Activated T-cell treated with anti-CD3 and anti-CD28 coated beads, Interleukin-2, amount 50 U/mL, for 72 hours (primary cell): ENCODE data around the gene BATF. TPM values are rescaled to one million over a fixed set of nuclear protein-coding genes. Genes with fewer than 3 reads are reported as not detected.

ENCODE experiments used
- ATAC-seq, 2 donors: fragments of 150-1000 bp; cut with Tn5 transposase; replicated peaks in 1 of 2; 2 replicates each; pipeline ENCODE4 v1.10.0; 2021; ENCODE audit warnings: moderate library complexity in 2 of 2, mild to moderate bottlenecking in 1 of 2
- DNase-seq, 2 donors: peaks; one replicate each; pipeline ENCODE4 v3.0.0; 2021 to 2022; ENCODE audit warnings: mixed read lengths in 1 of 2
- H3K27ac Mint-ChIP-seq: one replicate; pipeline ENCODE4 v1.8.0; 2022; ENCODE audit warnings: mild to moderate bottlenecking, moderate library complexity, mixed read lengths
- H3K27me3 Mint-ChIP-seq: one replicate; pipeline ENCODE4 v1.8.0; 2022; ENCODE audit warnings: low read depth, mixed read lengths
- H3K36me3 Mint-ChIP-seq, 2 donors: one replicate each; pipeline ENCODE4 v1.8.0; 2022; ENCODE audit warnings: mixed read lengths in 2 of 2, mild to moderate bottlenecking in 1 of 2; ENCODE audit not compliant: insufficient read depth in 2 of 2
- H3K4me1 Mint-ChIP-seq: one replicate; pipeline ENCODE4 v1.8.0; 2022; ENCODE audit warnings: low read depth, mixed read lengths
- H3K4me3 Mint-ChIP-seq, 2 donors: one replicate each; pipeline ENCODE4 v1.8.0; 2022; ENCODE audit warnings: mild to moderate bottlenecking in 2 of 2, mixed read lengths in 2 of 2, moderate library complexity in 2 of 2
- H3K9me3 Mint-ChIP-seq, 2 donors: one replicate each; pipeline ENCODE4 v1.8.0; 2022; ENCODE audit warnings: mixed read lengths in 2 of 2
- total RNA-seq, 2 donors: library from RNA; stranded (reverse); gene quantifications; one replicate each; pipeline ENCODE4 v1.2.3, GENCODE V29; 2022

Gene BATF
- total RNA-seq, 2 donors from 2014 or later = 171 to 185 TPM

GRCh38 chr14:75492832-75493591, 29.3 kb upstream of the BATF start:
- Mint-ChIP-seq H3K27ac (peak overlapping the region; percentile 55), H3K9me3 (peaks cover 0 to 7% of the 10 kb centered on the region in 2 donors), H3K27me3 (no peaks in the 10 kb centered on the region), H3K4me1 (peaks cover 89% of the 10 kb centered on the region), H3K36me3 (peaks cover 2% of the 10 kb centered on the region in 2 donors), H3K4me3 (peak overlapping the region; percentile 53 to 58)
- no peak for DNase-seq
- ATAC-seq = no peak

DNA sequence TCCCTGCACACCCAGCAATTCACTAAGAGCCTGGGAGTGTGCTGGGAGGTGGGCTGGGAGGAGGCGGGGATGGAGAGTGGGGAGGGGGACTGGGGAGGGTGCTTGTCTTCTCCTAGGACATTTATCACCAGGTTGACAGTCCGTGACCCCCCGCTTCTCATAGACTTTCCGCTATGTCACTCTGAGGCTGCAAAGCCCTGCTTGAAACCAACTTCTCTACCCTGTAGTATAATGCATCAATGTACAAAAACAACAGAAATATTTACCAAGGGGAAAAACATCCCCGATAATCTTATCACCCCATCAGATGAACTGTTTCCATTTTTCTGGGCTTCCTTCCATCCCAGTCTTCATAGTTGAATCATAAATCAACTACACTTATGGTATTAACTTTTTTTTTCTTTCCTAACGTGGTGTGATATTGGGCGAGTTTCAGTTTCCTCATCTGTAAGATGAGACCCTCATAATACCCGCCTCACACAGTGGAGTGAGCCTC, 28.6 kb upstream of the BATF start:
- Mint-ChIP-seq H3K27ac (no peak overlapping the region), H3K4me3 (peak overlapping the region; percentile 31 to 50), H3K9me3 (peaks cover 0 to 7% of the 10 kb centered on the region in 2 donors), H3K27me3 (no peaks in the 10 kb centered on the region), H3K36me3 (peaks cover 2% of the 10 kb centered on the region in 2 donors), H3K4me1 (peaks cover 90% of the 10 kb centered on the region)
- DNase-seq (no peak), ATAC-seq (no peak)

GRCh38 chr14:75494896-75495295, 27.4 kb upstream of the BATF start:
- peak overlapping the region; percentile 9 to 80 for H3K4me3 Mint-ChIP-seq
- no peaks in the 10 kb centered on the region for H3K27me3 Mint-ChIP-seq
- H3K9me3 Mint-ChIP-seq = peaks cover 0 to 7% of the 10 kb centered on the region in 2 donors
- ATAC-seq (no peak), DNase-seq (no peak)
- H3K4me1 Mint-ChIP-seq = peaks cover 90% of the 10 kb centered on the region
- H3K27ac Mint-ChIP-seq = peak overlapping the region; percentile 90
- H3K36me3 Mint-ChIP-seq = peaks cover 2% of the 10 kb centered on the region in 2 donors

DNA sequence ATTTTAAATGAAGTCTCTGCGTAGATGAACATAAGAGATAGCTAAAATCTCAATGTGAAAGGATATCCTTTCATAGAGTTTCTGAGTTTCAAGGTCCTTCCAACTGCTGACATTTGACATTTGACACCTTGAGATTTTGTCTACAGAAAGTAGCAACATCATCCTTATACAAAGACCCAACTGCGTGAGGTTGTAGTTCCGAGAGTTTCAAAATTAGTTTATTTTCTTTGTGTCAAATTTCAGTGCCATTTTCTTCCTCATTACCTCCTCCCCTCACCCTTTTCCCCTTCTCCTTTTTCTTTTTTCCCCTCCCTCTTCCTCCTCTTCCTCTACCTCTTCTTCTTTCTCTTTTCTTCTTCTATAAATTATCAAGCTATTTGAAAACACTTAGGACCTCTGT, 26.9 kb upstream of the BATF start:
- Mint-ChIP-seq H3K4me1 (peaks cover 88% of the 10 kb centered on the region), H3K27ac (peak overlapping the region; percentile 92), H3K9me3 (peaks cover 0 to 7% of the 10 kb centered on the region in 2 donors), H3K4me3 (peak overlapping the region; percentile 9 to 80), H3K36me3 (peaks cover 2% of the 10 kb centered on the region in 2 donors), H3K27me3 (no peaks in the 10 kb centered on the region)
- DNase-seq (no peak), ATAC-seq (no peak)

- peaks cover 0 to 4% of the 10 kb centered on the region in 2 donors for H3K9me3 Mint-ChIP-seq
- DNase-seq = no peak
- H3K4me3 Mint-ChIP-seq = peak overlapping the region; percentile 9 to 80
- H3K4me1 Mint-ChIP-seq = peaks cover 88% of the 10 kb centered on the region
- H3K36me3 Mint-ChIP-seq = peaks cover 0 to 2% of the 10 kb centered on the region in 2 donors
- peak overlapping the region; percentile 92 for H3K27ac Mint-ChIP-seq
- no peak for ATAC-seq
- H3K27me3 Mint-ChIP-seq = no peaks in the 10 kb centered on the region
Observed at GRCh38 chr14:75495882-75496281, 26.4 kb upstream of the BATF start.

GRCh38 chr14:75496755-75497154, 25.5 kb upstream of the BATF start:
- ATAC-seq (no peak), DNase-seq (no peak)
- peaks cover 0 to 4% of the 10 kb centered on the region in 2 donors for H3K9me3 Mint-ChIP-seq
- H3K27ac Mint-ChIP-seq = peak overlapping the region; percentile 96
- peak overlapping the region; percentile 86 to 87 for H3K4me3 Mint-ChIP-seq
- peaks cover 0 to 2% of the 10 kb centered on the region in 2 donors for H3K36me3 Mint-ChIP-seq
- peaks cover 82% of the 10 kb centered on the region for H3K4me1 Mint-ChIP-seq
- no peaks in the 10 kb centered on the region for H3K27me3 Mint-ChIP-seq

- Mint-ChIP-seq H3K9me3 (peaks cover 0 to 4% of the 10 kb centered on the region in 2 donors), H3K4me1 (peaks cover 77% of the 10 kb centered on the region), H3K36me3 (peaks cover 0 to 2% of the 10 kb centered on the region in 2 donors), H3K27ac (peak overlapping the region; percentile 96), H3K4me3 (peak overlapping the region; percentile 86 to 87), H3K27me3 (no peaks in the 10 kb centered on the region)
- peak; percentile 85 to 89 for ATAC-seq
- peak; percentile 73 to 81 for DNase-seq
Observed at GRCh38 chr14:75497191-75497590, 25.1 kb upstream of the BATF start.

GRCh38 chr14:75497701-75498100, 24.6 kb upstream of the BATF start:
- peak overlapping the region; percentile 86 to 87 for H3K4me3 Mint-ChIP-seq
- no peak for DNase-seq
- no peaks in the 10 kb centered on the region for H3K27me3 Mint-ChIP-seq
- peaks cover 0 to 2% of the 10 kb centered on the region in 2 donors for H3K36me3 Mint-ChIP-seq
- H3K4me1 Mint-ChIP-seq = peaks cover 72% of the 10 kb centered on the region
- peaks cover 0 to 4% of the 10 kb centered on the region in 2 donors for H3K9me3 Mint-ChIP-seq
- ATAC-seq = peak; percentile 27 to 30
- peak overlapping the region; percentile 96 for H3K27ac Mint-ChIP-seq

DNA sequence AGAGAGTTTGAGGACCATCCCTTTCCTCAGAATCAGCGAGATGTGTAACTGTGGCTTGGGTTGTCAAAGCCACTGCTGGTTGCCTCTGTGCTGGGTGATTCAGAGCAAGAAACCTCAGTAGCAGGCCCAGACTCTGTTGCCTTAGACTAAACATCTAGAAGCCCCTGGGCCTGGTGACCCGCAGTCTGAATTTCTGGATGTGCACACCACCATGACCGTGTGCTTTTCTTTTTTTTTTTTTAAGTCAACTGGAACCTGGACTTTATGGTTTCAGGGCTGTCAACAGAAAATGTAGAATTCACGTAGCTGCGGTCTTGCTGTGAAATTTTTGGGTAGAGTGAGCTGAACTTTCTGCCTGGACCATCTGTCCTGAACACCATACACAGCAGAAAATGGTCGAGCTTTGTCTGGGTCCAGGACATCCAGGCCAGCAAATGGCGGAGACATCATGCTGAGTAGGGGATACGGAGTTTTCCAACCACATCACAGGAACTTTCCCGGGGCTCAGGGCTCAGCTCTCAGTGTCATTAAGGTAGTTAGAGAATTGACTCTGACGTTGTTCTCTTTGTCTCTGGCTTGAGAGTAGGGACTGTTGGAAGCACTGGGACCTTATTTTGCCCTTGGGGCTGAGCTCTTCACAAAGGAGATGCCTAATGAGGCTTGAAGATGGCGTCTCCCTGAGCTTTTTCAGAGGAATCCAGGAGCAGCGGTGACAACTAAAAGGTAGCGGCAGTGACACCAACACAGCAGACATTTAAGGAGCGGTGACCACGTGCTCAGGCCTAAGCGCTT, 23.0 kb upstream of the BATF start:
- DNase-seq (peak; percentile 63 to 74), ATAC-seq (peak; percentile 79 to 82)
- H3K27ac Mint-ChIP-seq = peak overlapping the region; percentile 92
- peak overlapping the region; percentile 63 to 87 for H3K4me3 Mint-ChIP-seq
- no peaks in the 10 kb centered on the region for H3K27me3 Mint-ChIP-seq
- peaks cover 2 to 4% of the 10 kb centered on the region in 2 donors for H3K9me3 Mint-ChIP-seq
- H3K36me3 Mint-ChIP-seq = peaks cover 0 to 2% of the 10 kb centered on the region in 2 donors
- H3K4me1 Mint-ChIP-seq = peaks cover 62% of the 10 kb centered on the region

- Mint-ChIP-seq H3K27me3 (no peaks in the 10 kb centered on the region), H3K4me3 (no peak overlapping the region), H3K27ac (no peak overlapping the region), H3K4me1 (peaks cover 44% of the 10 kb centered on the region), H3K36me3 (peaks cover 2 to 4% of the 10 kb centered on the region in 2 donors), H3K9me3 (peaks cover 2 to 5% of the 10 kb centered on the region in 2 donors)
- DNase-seq = no peak
- ATAC-seq = no peak
Observed at GRCh38 chr14:75501080-75501479, 21.2 kb upstream of the BATF start.

DNA sequence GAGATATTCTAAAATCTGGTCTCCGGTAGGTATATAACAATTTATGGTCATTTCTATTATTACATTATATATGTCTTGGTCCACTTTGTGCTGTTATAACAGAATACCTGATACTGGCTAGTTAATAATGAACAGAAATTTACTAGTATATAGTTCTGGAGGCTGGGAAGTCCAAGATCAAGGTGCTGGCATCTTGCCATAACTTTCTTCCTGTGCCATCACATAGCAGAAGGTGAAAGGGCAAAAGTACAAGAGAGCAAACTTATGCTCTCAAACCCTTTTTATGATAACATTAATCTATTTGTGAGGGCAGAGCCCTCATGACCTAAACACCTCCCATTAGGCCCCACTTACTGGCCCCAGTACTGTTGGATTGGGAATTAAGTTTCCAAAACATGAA, 17.9 kb upstream of the BATF start:
- H3K36me3 Mint-ChIP-seq = peaks cover 8 to 18% of the 10 kb centered on the region in 2 donors
- no peaks in the 10 kb centered on the region for H3K27me3 Mint-ChIP-seq
- ATAC-seq = no peak
- no peak overlapping the region for H3K27ac Mint-ChIP-seq
- DNase-seq = no peak
- peaks cover 6 to 8% of the 10 kb centered on the region in 2 donors for H3K9me3 Mint-ChIP-seq
- no peak overlapping the region for H3K4me3 Mint-ChIP-seq
- peaks cover 11% of the 10 kb centered on the region for H3K4me1 Mint-ChIP-seq

DNA sequence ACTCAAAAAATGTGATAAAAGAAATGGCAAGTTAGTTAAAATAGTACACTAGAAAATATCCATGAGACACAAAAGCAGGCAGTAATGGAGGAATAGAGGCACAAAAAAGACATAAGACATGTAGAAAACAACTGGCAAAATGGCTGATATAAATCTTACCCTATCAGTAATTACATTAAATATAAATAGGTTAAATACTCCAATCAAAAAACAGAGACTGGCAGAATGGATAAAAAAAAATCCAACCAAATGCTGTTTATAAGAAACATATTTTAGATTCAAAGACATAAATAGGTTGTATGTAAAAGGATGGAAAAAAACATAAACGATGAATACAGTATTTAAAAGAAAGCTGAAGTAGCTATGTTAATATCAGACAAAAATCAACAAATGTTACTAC, 15.3 kb upstream of the BATF start:
- Mint-ChIP-seq H3K9me3 (peaks cover 12 to 14% of the 10 kb centered on the region in 2 donors), H3K4me1 (peaks cover 22% of the 10 kb centered on the region), H3K4me3 (no peak overlapping the region), H3K27ac (no peak overlapping the region), H3K27me3 (no peaks in the 10 kb centered on the region), H3K36me3 (peaks cover 14 to 34% of the 10 kb centered on the region in 2 donors)
- DNase-seq (no peak), ATAC-seq (no peak)

DNA sequence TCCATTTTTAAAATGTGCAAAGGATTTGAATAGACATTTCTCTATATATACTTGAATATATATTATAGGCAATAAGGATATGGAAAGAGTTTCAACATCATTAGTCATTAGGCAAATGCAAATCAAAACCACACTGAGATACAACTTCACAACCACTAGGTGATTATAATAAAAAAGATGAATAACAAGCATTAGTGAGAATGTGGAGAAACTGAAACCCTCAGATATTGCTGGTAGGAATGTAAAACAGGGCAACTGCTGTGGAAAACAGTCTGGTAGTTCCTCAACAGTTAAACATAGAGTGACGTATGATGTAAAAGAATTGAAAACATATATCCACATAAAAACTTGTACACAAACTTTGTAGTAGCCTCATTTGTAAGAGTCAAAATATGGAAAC, 11.7 kb upstream of the BATF start:
- H3K9me3 Mint-ChIP-seq = peaks cover 13 to 19% of the 10 kb centered on the region in 2 donors
- peaks cover 18 to 43% of the 10 kb centered on the region in 2 donors for H3K36me3 Mint-ChIP-seq
- ATAC-seq = peak in 1 of 2 donors; percentile 43
- no peak for DNase-seq
- H3K27me3 Mint-ChIP-seq = no peaks in the 10 kb centered on the region
- H3K27ac Mint-ChIP-seq = peak overlapping the region; percentile 86
- no peak overlapping the region for H3K4me3 Mint-ChIP-seq
- H3K4me1 Mint-ChIP-seq = peaks cover 47% of the 10 kb centered on the region
